Trophoblast cell (in vitro differentiated cells and primary cell): ENCODE results near the gene SCMH1.

Experiments
- DNase-seq, 2 donors: peaks; one replicate each; pipeline ENCODE4 v3.0.0-alpha.2; 2016
- H2AFZ ChIP-seq: 2 replicates; pipeline ENCODE4 v1.6.1; 2013; ENCODE audit warnings: low read length, moderate library complexity, mild to moderate bottlenecking; ENCODE audit not compliant: insufficient read depth, poor library complexity
- H2AK5ac ChIP-seq: 2 replicates; pipeline ENCODE4 v1.6.1; 2013; ENCODE audit warnings: mild to moderate bottlenecking, low read length
- H2BK120ac ChIP-seq: 2 replicates; pipeline ENCODE4 v1.6.1; 2013; ENCODE audit warnings: low read length, mild to moderate bottlenecking, moderate library complexity; ENCODE audit not compliant: insufficient read depth, poor library complexity
- H2BK12ac ChIP-seq: 2 replicates; pipeline ENCODE4 v1.6.1; 2013; ENCODE audit warnings: mild to moderate bottlenecking, low read length, moderate library complexity
- H2BK5ac ChIP-seq: 2 replicates; pipeline ENCODE4 v1.6.1; 2013; ENCODE audit warnings: low read length, low read depth, moderate library complexity, mild to moderate bottlenecking; ENCODE audit not compliant: poor library complexity
- H3K14ac ChIP-seq: 2 replicates; pipeline ENCODE4 v1.6.1; 2013; ENCODE audit warnings: mild to moderate bottlenecking, low read length
- H3K18ac ChIP-seq: 2 replicates; pipeline ENCODE4 v1.6.1; 2013; ENCODE audit warnings: mild to moderate bottlenecking, low read length
- H3K23ac ChIP-seq: 2 replicates; pipeline ENCODE4 v1.6.1; 2013; ENCODE audit warnings: low read length
- H3K27ac ChIP-seq: 2 replicates; pipeline ENCODE4 v1.5.1; 2013; ENCODE audit warnings: low read depth, mild to moderate bottlenecking, inconsistent platforms, low read length, moderate library complexity
- H3K27me3 ChIP-seq: 2 replicates; pipeline ENCODE4 v1.6.1; 2013; ENCODE audit warnings: inconsistent platforms, mild to moderate bottlenecking, low read length, moderate library complexity; ENCODE audit not compliant: insufficient read depth
- H3K36me3 ChIP-seq, 2 experiments: 1 replicate in 1 of 2; 2 replicates in 1 of 2; pipeline ENCODE4 v1.6.1; 2013; ENCODE audit warnings: low read length in 2 of 2, mild to moderate bottlenecking in 2 of 2, moderate library complexity in 1 of 2; ENCODE audit not compliant: insufficient read depth in 2 of 2, control insufficient read depth in 1 of 2
- H3K4ac ChIP-seq: 2 replicates; pipeline ENCODE4 v1.6.1; 2013; ENCODE audit warnings: low read depth, mild to moderate bottlenecking, low read length, moderate library complexity
- H3K4me1 ChIP-seq, 2 experiments: 1 replicate in 1 of 2; 2 replicates in 1 of 2; pipeline ENCODE4 v1.6.1; 2013; ENCODE audit warnings: low read length in 2 of 2, mild to moderate bottlenecking in 2 of 2, moderate library complexity in 1 of 2; ENCODE audit not compliant: insufficient read depth in 2 of 2, control insufficient read depth in 1 of 2
- H3K4me2 ChIP-seq: 2 replicates; pipeline ENCODE4 v1.6.1; 2013; ENCODE audit warnings: inconsistent platforms, mild to moderate bottlenecking, low read length, moderate library complexity
- H3K4me3 ChIP-seq: 2 replicates; pipeline ENCODE4 v1.5.1; 2013; ENCODE audit warnings: mild to moderate bottlenecking, low read depth, low read length, inconsistent platforms
- H3K79me1 ChIP-seq: one replicate; pipeline ENCODE4 v1.6.1; 2013; ENCODE audit warnings: low read length
- H3K79me2 ChIP-seq: 2 replicates; pipeline ENCODE4 v1.6.1; 2013; ENCODE audit warnings: low read length, mild to moderate bottlenecking; ENCODE audit not compliant: control insufficient read depth, insufficient read depth, poor library complexity
- H3K9ac ChIP-seq: 2 replicates; pipeline ENCODE4 v1.6.1; 2013; ENCODE audit warnings: mild to moderate bottlenecking, low read length
- H3K9me3 ChIP-seq: 2 replicates; pipeline ENCODE4 v1.6.1; 2013; ENCODE audit warnings: low read depth, mild to moderate bottlenecking, control low read depth, inconsistent platforms, low read length; ENCODE audit not compliant: insufficient read depth
- H4K12ac ChIP-seq: 2 replicates; pipeline ENCODE4 v1.6.1; 2013; ENCODE audit warnings: low read depth, mild to moderate bottlenecking, low read length, moderate library complexity
- H4K8ac ChIP-seq: 2 replicates; pipeline ENCODE4 v1.6.1; 2013; ENCODE audit warnings: low read depth, mild to moderate bottlenecking, low read length, moderate library complexity
- H4K91ac ChIP-seq: one replicate; pipeline ENCODE4 v1.6.1; 2013; ENCODE audit warnings: low read depth, mild to moderate bottlenecking, low read length, moderate library complexity
- WGBS: extraction: QIAGEN DNeasy Blood & Tissue Kit; methylation state at CpG from one replicate; pipeline ENCODE4 v1.1.7; 2013; ENCODE audit warnings: missing lambda C conversion rate; ENCODE audit not compliant: insufficient read length, insufficient coverage; ENCODE audit errors: extremely low coverage; 5-methylcytosine and 5-hydroxymethylcytosine counted together

SCMH1 gene

GRCh38 chr1:41108696-41109275 lies 133.3 kb downstream of the SCMH1 start:
- H3K79me1 ChIP-seq = peaks cover 3% of the 10 kb centered on the region
- no peak overlapping the region for H4K8ac ChIP-seq
- H2AFZ ChIP-seq = no peak overlapping the region
- no peak overlapping the region for H3K4me3 ChIP-seq
- peaks cover 0 to 6% of the 10 kb centered on the region in 2 experiments for H3K36me3 ChIP-seq
- no peak overlapping the region for H2AK5ac ChIP-seq
- H3K27ac ChIP-seq = peak overlapping the region; percentile 77
- H3K23ac ChIP-seq = no peak overlapping the region
- H4K12ac ChIP-seq = no peak overlapping the region
- no peak overlapping the region for H3K4ac ChIP-seq
- no peak overlapping the region for H3K14ac ChIP-seq
- H2BK120ac ChIP-seq = no peak overlapping the region
- no peak overlapping the region for H3K4me2 ChIP-seq
- no peak overlapping the region for H2BK5ac ChIP-seq
- H3K18ac ChIP-seq = no peak overlapping the region
- no peak overlapping the region for H2BK12ac ChIP-seq
- H3K9ac ChIP-seq = no peak overlapping the region
- H3K79me2 ChIP-seq = no peaks in the 10 kb centered on the region
- H3K9me3 ChIP-seq = no peaks in the 10 kb centered on the region
- WGBS = no CpG with 5 or more reads among the region's 1 CpG
- no peaks in the 10 kb centered on the region for H3K27me3 ChIP-seq
- no peak overlapping the region for H4K91ac ChIP-seq
- peaks cover 6 to 11% of the 10 kb centered on the region in 2 experiments for H3K4me1 ChIP-seq
- DNase-seq = peak in 1 of 2 donors; percentile 29

GRCh38 chr1:41103766-41104165 lies 138.3 kb downstream of the SCMH1 start:
- no peak overlapping the region for H4K8ac ChIP-seq
- H3K79me1 ChIP-seq = peaks cover 2% of the 10 kb centered on the region
- H3K27ac ChIP-seq = no peak overlapping the region
- no peaks in the 10 kb centered on the region for H3K27me3 ChIP-seq
- DNase-seq = no peak
- no peak overlapping the region for H3K14ac ChIP-seq
- H2BK5ac ChIP-seq = no peak overlapping the region
- H4K91ac ChIP-seq = no peak overlapping the region
- no peak overlapping the region for H2AFZ ChIP-seq
- H3K4me2 ChIP-seq = no peak overlapping the region
- H2BK12ac ChIP-seq = no peak overlapping the region
- WGBS = no CpG with 5 or more reads among the region's 4 CpGs
- H3K4me1 ChIP-seq = peaks cover 0 to 3% of the 10 kb centered on the region in 2 experiments
- no peak overlapping the region for H3K18ac ChIP-seq
- H3K4me3 ChIP-seq = no peak overlapping the region
- no peak overlapping the region for H2BK120ac ChIP-seq
- H3K9me3 ChIP-seq = no peaks in the 10 kb centered on the region
- H3K9ac ChIP-seq = no peak overlapping the region
- no peaks in the 10 kb centered on the region for H3K79me2 ChIP-seq
- no peak overlapping the region for H4K12ac ChIP-seq
- peaks cover 0 to 1% of the 10 kb centered on the region in 2 experiments for H3K36me3 ChIP-seq
- no peak overlapping the region for H3K23ac ChIP-seq
- no peak overlapping the region for H2AK5ac ChIP-seq
- no peak overlapping the region for H3K4ac ChIP-seq

- WGBS = no CpG with 5 or more reads among the region's 1 CpG
- Histone ChIP-seq H2AK5ac (no peak overlapping the region), H3K27me3 (no peaks in the 10 kb centered on the region), H2BK5ac (no peak overlapping the region), H2BK12ac (no peak overlapping the region), H3K9me3 (no peaks in the 10 kb centered on the region), H3K4me1 (no peaks in the 10 kb centered on the region), H3K27ac (no peak overlapping the region), H3K4me2 (no peak overlapping the region), H3K4me3 (no peak overlapping the region), H3K79me2 (no peaks in the 10 kb centered on the region), H3K18ac (no peak overlapping the region), H3K79me1 (no peaks in the 10 kb centered on the region), H3K36me3 (peaks cover 0 to 1% of the 10 kb centered on the region in 2 experiments), H2BK120ac (no peak overlapping the region), H4K8ac (no peak overlapping the region), H2AFZ (no peak overlapping the region), H4K12ac (no peak overlapping the region), H3K4ac (no peak overlapping the region), H3K14ac (no peak overlapping the region), H3K9ac (no peak overlapping the region), H4K91ac (no peak overlapping the region), H3K23ac (no peak overlapping the region)
- no peak for DNase-seq
Measured at GRCh38 chr1:41102653-41103052, 139.5 kb downstream of the SCMH1 start.

- H3K27ac ChIP-seq = no peak overlapping the region
- no peak overlapping the region for H3K14ac ChIP-seq
- no peaks in the 10 kb centered on the region for H3K79me2 ChIP-seq
- no peak overlapping the region for H3K4ac ChIP-seq
- no peak overlapping the region for H2AK5ac ChIP-seq
- H3K23ac ChIP-seq = no peak overlapping the region
- no peak overlapping the region for H2AFZ ChIP-seq
- no peak overlapping the region for H2BK120ac ChIP-seq
- no peak overlapping the region for H4K91ac ChIP-seq
- no peaks in the 10 kb centered on the region for H3K79me1 ChIP-seq
- no peak overlapping the region for H3K4me2 ChIP-seq
- H2BK5ac ChIP-seq = no peak overlapping the region
- no peak overlapping the region for H3K18ac ChIP-seq
- H3K4me3 ChIP-seq = no peak overlapping the region
- no CpG with 5 or more reads among the region's 2 CpGs for WGBS
- no peak overlapping the region for H4K12ac ChIP-seq
- no peak overlapping the region for H4K8ac ChIP-seq
- H3K9me3 ChIP-seq = no peaks in the 10 kb centered on the region
- H3K4me1 ChIP-seq = no peaks in the 10 kb centered on the region
- no peak overlapping the region for H3K9ac ChIP-seq
- no peaks in the 10 kb centered on the region for H3K27me3 ChIP-seq
- no peak overlapping the region for H2BK12ac ChIP-seq
- no peak for DNase-seq
- peaks cover 0 to 1% of the 10 kb centered on the region in 2 experiments for H3K36me3 ChIP-seq
Measured at GRCh38 chr1:41101950-41102607, 140.0 kb downstream of the SCMH1 start.
